Peyer's patch (tissue), 4 donors: ENCODE results near the gene PPP5C. TPM values are rescaled to one million over a fixed set of nuclear protein-coding genes. Genes with fewer than 3 reads are reported as not detected.

Experiments
- DNase-seq, 3 donors: peaks; one replicate each; pipeline ENCODE4 v3.0.0-alpha.2; 2017 to 2019
- H3K27ac ChIP-seq, 4 donors: fragments of 200-600 bp; sonication (generic); one replicate each; pipeline ENCODE4 v1.5.1; 2016 to 2019
- H3K27me3 ChIP-seq, 2 donors: fragments of 200-600 bp; sonication (generic); one replicate each; pipeline ENCODE4 v1.5.1; 2019
- H3K36me3 ChIP-seq, 3 donors: fragments of 200-600 bp; sonication (generic); one replicate each; pipeline ENCODE4 v1.5.1; 2016 to 2019
- H3K4me1 ChIP-seq, 4 donors: fragments of 200-600 bp; sonication (generic); one replicate each; pipeline ENCODE4 v1.5.1; 2016 to 2019
- H3K4me3 ChIP-seq, 4 donors: fragments of 200-600 bp; sonication (generic); 1 replicate in 3 of 4; 2 replicates in 1 of 4; pipeline ENCODE4 v1.5.1; 2016 to 2019; ENCODE audit warnings: mild to moderate bottlenecking in 1 of 4
- H3K9me3 ChIP-seq, 4 donors: fragments of 200-600 bp; sonication (generic); one replicate each; pipeline ENCODE4 v1.5.1; 2016 to 2019; ENCODE audit warnings: mild to moderate bottlenecking in 1 of 4
- POLR2A ChIP-seq, 2 donors: fragments of 450-650 bp; IDR thresholded peaks; one replicate each; pipeline ENCODE4 v1.5.1; 2017; ENCODE audit warnings: antibody characterized with exemption in 2 of 2, mild to moderate bottlenecking in 2 of 2, moderate library complexity in 2 of 2
- total RNA-seq, 4 donors: library from RNA; depleted of rRNA; stranded (reverse); fragments of >200 nt; gene quantifications; one replicate each; pipeline ENCODE4 v1.1.0, GENCODE V29; 2016
- TF ChIP-seq, protein P1 (sequence below), 6 experiments: fragments of 450-650 bp in 4 of 6; fragments of 200-600 bp in 2 of 6; sonication (generic) in 1 of 6; IDR thresholded peaks; one replicate each; pipeline ENCODE4 v1.5.1; 2017 to 2019; ENCODE audit warnings: antibody characterized with exemption in 6 of 6, mild to moderate bottlenecking in 3 of 6, moderate library complexity in 1 of 6

The PPP5C gene
- total RNA-seq, 4 donors from 2014 or later = 68.8 to 214 (median 129) TPM

- H3K36me3 ChIP-seq = peaks cover 0 to 51% (median 0%) of the 10 kb centered on the region in 3 donors
- H3K9me3 ChIP-seq = no peaks in the 10 kb centered on the region
- no peak for TF ChIP-seq POLR2A (IDR thresholded peaks at IDR 0.05)
- TF ChIP-seq, protein P1, sequence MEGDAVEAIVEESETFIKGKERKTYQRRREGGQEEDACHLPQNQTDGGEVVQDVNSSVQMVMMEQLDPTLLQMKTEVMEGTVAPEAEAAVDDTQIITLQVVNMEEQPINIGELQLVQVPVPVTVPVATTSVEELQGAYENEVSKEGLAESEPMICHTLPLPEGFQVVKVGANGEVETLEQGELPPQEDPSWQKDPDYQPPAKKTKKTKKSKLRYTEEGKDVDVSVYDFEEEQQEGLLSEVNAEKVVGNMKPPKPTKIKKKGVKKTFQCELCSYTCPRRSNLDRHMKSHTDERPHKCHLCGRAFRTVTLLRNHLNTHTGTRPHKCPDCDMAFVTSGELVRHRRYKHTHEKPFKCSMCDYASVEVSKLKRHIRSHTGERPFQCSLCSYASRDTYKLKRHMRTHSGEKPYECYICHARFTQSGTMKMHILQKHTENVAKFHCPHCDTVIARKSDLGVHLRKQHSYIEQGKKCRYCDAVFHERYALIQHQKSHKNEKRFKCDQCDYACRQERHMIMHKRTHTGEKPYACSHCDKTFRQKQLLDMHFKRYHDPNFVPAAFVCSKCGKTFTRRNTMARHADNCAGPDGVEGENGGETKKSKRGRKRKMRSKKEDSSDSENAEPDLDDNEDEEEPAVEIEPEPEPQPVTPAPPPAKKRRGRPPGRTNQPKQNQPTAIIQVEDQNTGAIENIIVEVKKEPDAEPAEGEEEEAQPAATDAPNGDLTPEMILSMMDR (IDR thresholded peaks at IDR 0.05) = no peak
- no peak overlapping the region for H3K27ac ChIP-seq
- peaks cover 4 to 51% (median 25%) of the 10 kb centered on the region in 4 donors for H3K4me1 ChIP-seq
- H3K4me3 ChIP-seq = no peak overlapping the region
- no peaks in the 10 kb centered on the region for H3K27me3 ChIP-seq
- no peak for DNase-seq
Observed at GRCh38 chr19:46353730-46354528, 7.0 kb downstream of the PPP5C start.

GRCh38 chr19:46355234-46356148 is 8.6 kb downstream of the PPP5C start:
- peak in 2 of 3 donors; percentile 61 to 73 for DNase-seq
- Histone ChIP-seq H3K4me1 (peaks cover 0 to 35% (median 16%) of the 10 kb centered on the region in 4 donors), H3K36me3 (peaks cover 0 to 56% (median 0%) of the 10 kb centered on the region in 3 donors), H3K4me3 (no peak overlapping the region), H3K9me3 (no peaks in the 10 kb centered on the region), H3K27ac (peak overlapping the region in 1 of 4 donors; percentile 56), H3K27me3 (no peaks in the 10 kb centered on the region)
- TF ChIP-seq POLR2A (IDR thresholded peaks at IDR 0.05) = no peak
- TF ChIP-seq, protein P1 (IDR thresholded peaks at IDR 0.05) = no peak

DNA sequence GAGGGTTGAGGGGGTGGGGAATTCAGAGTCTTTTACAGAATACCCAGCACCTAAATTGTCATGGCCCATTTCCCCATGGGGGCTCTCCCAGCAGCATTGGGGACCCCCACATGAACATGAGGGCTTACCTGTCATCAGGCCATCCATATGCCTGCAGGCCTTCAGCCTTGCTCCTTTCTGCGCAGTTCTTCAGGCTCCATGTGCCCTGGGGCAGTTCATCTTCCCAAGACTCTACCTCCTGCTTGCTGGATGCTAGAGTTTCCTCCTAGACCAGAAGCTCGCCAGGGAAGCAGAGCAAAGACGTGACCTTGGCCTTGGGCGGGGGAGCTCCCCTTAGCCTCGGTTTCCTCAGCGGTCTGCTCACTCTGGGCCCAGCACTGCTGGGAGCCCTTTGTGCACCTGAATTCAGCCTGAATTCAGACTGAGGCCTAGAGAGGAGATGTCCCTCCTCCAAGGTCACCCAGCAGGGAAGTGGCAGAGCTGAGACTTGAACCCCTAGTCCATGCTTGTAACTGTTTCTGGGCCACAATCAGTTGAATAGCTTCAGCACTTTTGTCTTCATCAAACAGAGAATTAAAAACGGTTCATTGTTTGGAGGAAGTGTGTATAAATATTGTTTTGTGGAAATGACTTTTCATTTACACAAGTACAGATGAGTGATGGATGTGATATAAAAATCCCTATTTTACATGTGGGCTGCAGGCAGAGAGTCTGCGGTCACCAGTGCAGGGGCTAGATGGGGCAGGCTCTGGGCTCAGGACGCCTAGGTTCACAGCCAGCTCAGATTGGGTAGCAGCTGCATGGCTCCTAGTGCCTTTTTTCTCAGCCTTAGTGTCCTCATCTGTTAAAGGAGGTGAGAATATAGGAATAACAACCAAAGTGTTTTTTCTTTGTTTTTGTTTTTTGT is 9.5 kb downstream of the PPP5C start:
- Histone ChIP-seq H3K27ac (peak overlapping the region in 1 of 4 donors; percentile 56), H3K4me3 (no peak overlapping the region), H3K9me3 (no peaks in the 10 kb centered on the region), H3K27me3 (no peaks in the 10 kb centered on the region), H3K4me1 (peaks cover 0 to 26% (median 8%) of the 10 kb centered on the region in 4 donors), H3K36me3 (peaks cover 0 to 56% (median 0%) of the 10 kb centered on the region in 3 donors)
- no peak for DNase-seq
- TF ChIP-seq, protein P1 (IDR thresholded peaks at IDR 0.05) = no peak
- no peak for TF ChIP-seq POLR2A (IDR thresholded peaks at IDR 0.05)

DNA sequence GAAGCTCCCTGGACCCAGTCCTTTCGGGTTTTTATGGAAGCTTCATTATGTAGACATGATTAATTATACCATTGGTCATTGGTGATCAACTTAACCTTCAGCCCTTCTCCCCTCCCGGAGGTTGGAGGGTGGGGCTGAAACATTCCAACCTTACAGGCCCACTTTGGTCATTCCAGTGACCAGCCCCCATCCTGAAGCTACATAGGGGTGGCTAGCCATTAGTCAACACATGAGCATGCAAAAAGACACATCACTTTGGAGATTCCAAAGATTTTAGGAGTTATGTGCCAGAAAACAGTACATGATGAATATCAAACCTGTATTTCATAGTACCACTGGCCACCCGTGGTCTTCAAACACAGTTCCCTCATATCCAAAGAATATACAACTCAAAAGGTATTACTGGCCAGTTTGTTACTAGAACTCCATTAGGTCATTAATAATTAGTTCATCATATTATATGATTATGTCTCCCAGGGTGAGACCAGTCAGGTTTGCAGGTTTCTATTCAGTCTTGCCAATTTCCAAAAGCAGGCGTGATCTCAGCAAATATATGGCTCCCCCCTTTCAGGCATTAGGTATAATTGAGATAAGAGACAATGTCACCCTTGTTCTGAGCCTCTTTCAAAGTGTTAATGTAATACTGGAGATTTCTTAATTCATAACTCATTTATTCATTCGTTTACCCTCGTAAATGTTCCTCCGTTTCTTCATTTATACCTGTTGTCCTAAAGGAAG is 11.1 kb downstream of the PPP5C start:
- TF ChIP-seq, protein P1 (IDR thresholded peaks at IDR 0.05) = no peak
- no peak for TF ChIP-seq POLR2A (IDR thresholded peaks at IDR 0.05)
- Histone ChIP-seq H3K4me1 (peaks cover 0 to 16% (median 2%) of the 10 kb centered on the region in 4 donors), H3K9me3 (no peaks in the 10 kb centered on the region), H3K27me3 (no peaks in the 10 kb centered on the region), H3K27ac (no peak overlapping the region), H3K4me3 (no peak overlapping the region), H3K36me3 (peaks cover 0 to 54% (median 0%) of the 10 kb centered on the region in 3 donors)
- no peak for DNase-seq
